ENCODE measurements around the gene RUFY4. TPM values are rescaled to one million over a fixed set of nuclear protein-coding genes. Genes with fewer than 3 reads are reported as not detected.

Gene RUFY4
- total and polyA plus RNA-seq, 2 experiments from 2014 or later: 0.27 TPM; not detected in 1

DNA sequence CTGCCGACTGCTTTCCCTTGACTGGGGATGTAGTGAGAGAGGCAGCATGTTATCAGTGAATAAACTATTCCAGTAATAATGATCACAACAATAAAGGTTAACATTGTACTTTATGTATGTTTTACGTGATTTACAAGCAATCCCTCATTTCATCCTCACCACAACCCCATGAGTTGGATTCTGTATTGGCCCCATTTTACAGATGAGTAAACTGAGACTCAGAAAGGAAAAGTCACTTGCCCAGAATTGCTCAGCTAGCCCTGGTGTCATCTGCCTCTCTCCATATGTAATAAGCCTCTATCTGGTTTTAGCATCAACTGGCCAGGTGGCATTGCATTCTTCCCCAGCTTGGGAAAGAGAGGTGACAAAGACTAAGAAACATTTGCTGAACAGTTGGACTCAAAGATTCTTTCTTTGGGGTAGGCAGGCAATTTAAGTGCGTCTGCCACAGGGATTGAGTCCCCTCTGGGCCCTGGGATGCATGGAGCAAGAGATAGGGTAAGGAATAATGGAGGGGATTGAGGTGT, 58.9 kb downstream of the RUFY4 start:
- ATAC-seq (no peak), DNase-seq (ENCODE audit: low spot score) (no peak)
- Mint-ChIP-seq H3K27me3 (ENCODE audit: insufficient read depth, low read depth, poor library complexity) (peaks cover 9% of the 10 kb centered on the region), H3K27ac (no peak overlapping the region), H3K36me3 (ENCODE audit: low read depth) (no peaks in the 10 kb centered on the region), H3K4me1 (peaks cover 14% of the 10 kb centered on the region), H3K9me3 (peaks cover under 1% of the 10 kb centered on the region; the same call in 2 of the 3 replicates), H3K4me3 (no peak overlapping the region)
- H3F3A ChIP-seq (replicated peaks; ENCODE audit: low read depth): no peaks in the 10 kb centered on the region; the same call in 1 of the 2 replicates
- H3K27me3 ChIP-seq (ENCODE audit: insufficient read depth): no peaks in the 10 kb centered on the region
- H3K4me3 ChIP-seq: no peak overlapping the region
- H2AFZ ChIP-seq: no peak overlapping the region
- H3K4me1 ChIP-seq (ENCODE audit: insufficient read depth): peaks cover 15% of the 10 kb centered on the region; the same call in 1 of the 2 replicates
- no peaks in the 10 kb centered on the region for H3K36me3 ChIP-seq (ENCODE audit: insufficient read depth)
- TF ChIP-seq STAT1 (IDR thresholded peaks at IDR 0.05; ENCODE audit: unreplicated experiment) (no peak), EZH2 (IDR thresholded peaks at IDR 0.05; ENCODE audit: low read depth, unreplicated experiment) (no peak)
- TF ChIP-seq, protein P1, sequence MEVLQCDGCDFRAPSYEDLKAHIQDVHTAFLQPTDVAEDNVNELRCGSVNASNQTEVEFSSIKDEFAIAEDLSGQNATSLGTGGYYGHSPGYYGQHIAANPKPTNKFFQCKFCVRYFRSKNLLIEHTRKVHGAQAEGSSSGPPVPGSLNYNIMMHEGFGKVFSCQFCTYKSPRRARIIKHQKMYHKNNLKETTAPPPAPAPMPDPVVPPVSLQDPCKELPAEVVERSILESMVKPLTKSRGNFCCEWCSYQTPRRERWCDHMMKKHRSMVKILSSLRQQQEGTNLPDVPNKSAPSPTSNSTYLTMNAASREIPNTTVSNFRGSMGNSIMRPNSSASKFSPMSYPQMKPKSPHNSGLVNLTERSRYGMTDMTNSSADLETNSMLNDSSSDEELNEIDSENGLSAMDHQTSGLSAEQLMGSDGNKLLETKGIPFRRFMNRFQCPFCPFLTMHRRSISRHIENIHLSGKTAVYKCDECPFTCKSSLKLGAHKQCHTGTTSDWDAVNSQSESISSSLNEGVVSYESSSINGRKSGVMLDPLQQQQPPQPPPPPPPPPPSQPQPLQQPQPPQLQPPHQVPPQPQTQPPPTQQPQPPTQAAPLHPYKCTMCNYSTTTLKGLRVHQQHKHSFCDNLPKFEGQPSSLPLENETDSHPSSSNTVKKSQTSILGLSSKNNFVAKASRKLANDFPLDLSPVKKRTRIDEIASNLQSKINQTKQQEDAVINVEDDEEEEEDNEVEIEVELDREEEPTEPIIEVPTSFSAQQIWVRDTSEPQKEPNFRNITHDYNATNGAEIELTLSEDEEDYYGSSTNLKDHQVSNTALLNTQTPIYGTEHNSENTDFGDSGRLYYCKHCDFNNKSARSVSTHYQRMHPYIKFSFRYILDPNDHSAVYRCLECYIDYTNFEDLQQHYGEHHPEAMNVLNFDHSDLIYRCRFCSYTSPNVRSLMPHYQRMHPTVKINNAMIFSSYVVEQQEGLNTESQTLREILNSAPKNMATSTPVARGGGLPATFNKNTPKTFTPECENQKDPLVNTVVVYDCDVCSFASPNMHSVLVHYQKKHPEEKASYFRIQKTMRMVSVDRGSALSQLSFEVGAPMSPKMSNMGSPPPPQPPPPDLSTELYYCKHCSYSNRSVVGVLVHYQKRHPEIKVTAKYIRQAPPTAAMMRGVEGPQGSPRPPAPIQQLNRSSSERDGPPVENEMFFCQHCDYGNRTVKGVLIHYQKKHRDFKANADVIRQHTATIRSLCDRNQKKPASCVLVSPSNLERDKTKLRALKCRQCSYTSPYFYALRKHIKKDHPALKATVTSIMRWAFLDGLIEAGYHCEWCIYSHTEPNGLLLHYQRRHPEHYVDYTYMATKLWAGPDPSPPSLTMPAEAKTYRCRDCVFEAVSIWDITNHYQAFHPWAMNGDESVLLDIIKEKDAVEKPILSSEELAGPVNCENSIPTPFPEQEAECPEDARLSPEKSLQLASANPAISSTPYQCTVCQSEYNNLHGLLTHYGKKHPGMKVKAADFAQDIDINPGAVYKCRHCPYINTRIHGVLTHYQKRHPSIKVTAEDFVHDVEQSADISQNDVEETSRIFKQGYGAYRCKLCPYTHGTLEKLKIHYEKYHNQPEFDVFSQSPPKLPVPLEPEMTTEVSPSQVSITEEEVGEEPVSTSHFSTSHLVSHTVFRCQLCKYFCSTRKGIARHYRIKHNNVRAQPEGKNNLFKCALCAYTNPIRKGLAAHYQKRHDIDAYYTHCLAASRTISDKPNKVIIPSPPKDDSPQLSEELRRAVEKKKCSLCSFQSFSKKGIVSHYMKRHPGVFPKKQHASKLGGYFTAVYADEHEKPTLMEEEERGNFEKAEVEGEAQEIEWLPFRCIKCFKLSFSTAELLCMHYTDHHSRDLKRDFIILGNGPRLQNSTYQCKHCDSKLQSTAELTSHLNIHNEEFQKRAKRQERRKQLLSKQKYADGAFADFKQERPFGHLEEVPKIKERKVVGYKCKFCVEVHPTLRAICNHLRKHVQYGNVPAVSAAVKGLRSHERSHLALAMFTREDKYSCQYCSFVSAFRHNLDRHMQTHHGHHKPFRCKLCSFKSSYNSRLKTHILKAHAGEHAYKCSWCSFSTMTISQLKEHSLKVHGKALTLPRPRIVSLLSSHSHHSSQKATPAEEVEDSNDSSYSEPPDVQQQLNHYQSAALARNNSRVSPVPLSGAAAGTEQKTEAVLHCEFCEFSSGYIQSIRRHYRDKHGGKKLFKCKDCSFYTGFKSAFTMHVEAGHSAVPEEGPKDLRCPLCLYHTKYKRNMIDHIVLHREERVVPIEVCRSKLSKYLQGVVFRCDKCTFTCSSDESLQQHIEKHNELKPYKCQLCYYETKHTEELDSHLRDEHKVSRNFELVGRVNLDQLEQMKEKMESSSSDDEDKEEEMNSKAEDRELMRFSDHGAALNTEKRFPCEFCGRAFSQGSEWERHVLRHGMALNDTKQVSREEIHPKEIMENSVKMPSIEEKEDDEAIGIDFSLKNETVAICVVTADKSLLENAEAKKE (CRISPR knock-in tag; IDR thresholded peaks at IDR 0.05): no peak
- H3K4me2 ChIP-seq: no peak overlapping the region
- H3K79me2 ChIP-seq (replicated peaks; ENCODE audit: insufficient read depth): no peaks in the 10 kb centered on the region
- no peaks in the 10 kb centered on the region for H4K20me1 ChIP-seq (replicated peaks; ENCODE audit: insufficient read depth)
- H3K27ac ChIP-seq (ENCODE audit: low read depth): no peak overlapping the region
- H3K9me2 ChIP-seq (ENCODE audit: insufficient read depth): peaks cover 8% of the 10 kb centered on the region

DNA sequence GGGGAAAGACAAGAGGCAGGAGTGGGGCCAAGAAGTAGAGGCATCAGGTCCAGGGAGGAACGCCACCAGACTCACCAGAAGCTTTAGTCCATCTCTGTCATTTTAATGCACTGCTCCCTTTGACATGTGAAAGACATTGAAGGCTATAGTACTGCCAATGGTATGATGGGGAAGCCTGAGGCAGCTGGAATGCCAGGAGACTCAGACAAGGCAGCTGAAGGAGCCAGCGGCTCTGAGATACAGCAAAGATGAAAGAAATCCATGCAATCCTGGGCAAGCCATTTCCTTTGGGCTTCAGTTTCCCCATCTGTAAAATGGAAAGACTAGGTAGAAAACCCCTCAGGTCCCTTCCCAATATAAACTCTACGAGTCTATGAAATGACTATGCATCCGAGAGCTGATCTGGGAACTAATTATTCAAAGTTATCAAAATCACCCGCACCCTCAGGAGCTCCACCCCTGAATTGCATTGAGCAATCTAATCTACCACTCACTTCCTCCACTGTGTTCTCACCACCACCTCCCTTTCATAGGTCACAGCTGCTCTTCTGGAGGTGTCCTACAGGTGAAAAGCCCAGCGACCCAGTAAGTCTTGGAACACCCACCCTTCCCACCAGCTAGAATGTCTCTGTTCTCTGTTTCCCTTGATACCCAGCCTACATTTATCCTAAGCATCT, 59.9 kb downstream of the RUFY4 start:
- H3K27me3 ChIP-seq (ENCODE audit: insufficient read depth): no peaks in the 10 kb centered on the region
- peaks cover 15% of the 10 kb centered on the region; the same call in 1 of the 2 replicates for H3K4me1 ChIP-seq (ENCODE audit: insufficient read depth)
- no peak overlapping the region for H2AFZ ChIP-seq
- no peak overlapping the region for H3K4me2 ChIP-seq
- ATAC-seq: no peak
- Mint-ChIP-seq H3K4me1 (peaks cover 14% of the 10 kb centered on the region), H3K27ac (no peak overlapping the region), H3K27me3 (ENCODE audit: insufficient read depth, low read depth, poor library complexity) (peaks cover 8% of the 10 kb centered on the region), H3K9me3 (no peaks in the 10 kb centered on the region), H3K4me3 (no peak overlapping the region), H3K36me3 (ENCODE audit: low read depth) (no peaks in the 10 kb centered on the region)
- H3K79me2 ChIP-seq (replicated peaks; ENCODE audit: insufficient read depth): no peaks in the 10 kb centered on the region
- H3K36me3 ChIP-seq (ENCODE audit: insufficient read depth): no peaks in the 10 kb centered on the region
- H3K4me3 ChIP-seq: no peak overlapping the region
- no peak overlapping the region for H3K27ac ChIP-seq (ENCODE audit: low read depth)
- no peaks in the 10 kb centered on the region; the same call in 1 of the 2 replicates for H3F3A ChIP-seq (replicated peaks; ENCODE audit: low read depth)
- DNase-seq (ENCODE audit: low spot score): no peak
- peaks cover 8% of the 10 kb centered on the region for H3K9me2 ChIP-seq (ENCODE audit: insufficient read depth)
- H4K20me1 ChIP-seq (replicated peaks; ENCODE audit: insufficient read depth): no peaks in the 10 kb centered on the region
- no peak for TF ChIP-seq NANOG (IDR thresholded peaks at IDR 0.05; ENCODE audit: borderline replicate concordance)
- no peak for TF ChIP-seq ZNF114 (CRISPR knock-in tag; IDR thresholded peaks at IDR 0.05)
- no peak for TF ChIP-seq ZNF331 (CRISPR knock-in tag; IDR thresholded peaks at IDR 0.05; ENCODE audit: low read depth)
- TF ChIP-seq EZH2phosphoT487 (IDR thresholded peaks at IDR 0.05; ENCODE audit: unreplicated experiment): no peak
- TF ChIP-seq EZH2 (IDR thresholded peaks at IDR 0.05; ENCODE audit: low read depth, unreplicated experiment): no peak

Data from GM23338 (cell line).